ENCODE measurements around the gene FBL.

DNA sequence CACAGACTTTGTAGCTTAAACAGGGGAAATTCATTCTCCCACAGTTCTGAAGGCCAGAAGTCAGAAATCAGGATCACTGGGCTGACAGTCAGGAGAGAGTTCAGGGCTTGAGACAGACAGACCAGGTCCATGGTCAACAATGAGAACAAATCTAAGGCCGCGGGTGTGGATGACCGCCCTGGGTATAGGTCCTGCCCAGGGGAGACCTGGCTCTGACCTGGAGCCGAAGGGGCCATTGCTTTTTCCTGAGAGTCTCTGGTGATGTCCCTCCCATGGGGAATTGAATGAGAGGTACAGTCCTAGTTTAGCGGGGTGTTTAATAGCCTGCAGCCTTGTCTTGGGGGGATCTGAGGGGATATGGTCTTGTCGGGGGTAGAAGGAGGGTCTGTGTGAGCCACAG lies 25.2 kb upstream of the FBL start:
- no peak for TF ChIP-seq POLR2A (IDR thresholded peaks at IDR 0.05)
- TF ChIP-seq, protein P1, sequence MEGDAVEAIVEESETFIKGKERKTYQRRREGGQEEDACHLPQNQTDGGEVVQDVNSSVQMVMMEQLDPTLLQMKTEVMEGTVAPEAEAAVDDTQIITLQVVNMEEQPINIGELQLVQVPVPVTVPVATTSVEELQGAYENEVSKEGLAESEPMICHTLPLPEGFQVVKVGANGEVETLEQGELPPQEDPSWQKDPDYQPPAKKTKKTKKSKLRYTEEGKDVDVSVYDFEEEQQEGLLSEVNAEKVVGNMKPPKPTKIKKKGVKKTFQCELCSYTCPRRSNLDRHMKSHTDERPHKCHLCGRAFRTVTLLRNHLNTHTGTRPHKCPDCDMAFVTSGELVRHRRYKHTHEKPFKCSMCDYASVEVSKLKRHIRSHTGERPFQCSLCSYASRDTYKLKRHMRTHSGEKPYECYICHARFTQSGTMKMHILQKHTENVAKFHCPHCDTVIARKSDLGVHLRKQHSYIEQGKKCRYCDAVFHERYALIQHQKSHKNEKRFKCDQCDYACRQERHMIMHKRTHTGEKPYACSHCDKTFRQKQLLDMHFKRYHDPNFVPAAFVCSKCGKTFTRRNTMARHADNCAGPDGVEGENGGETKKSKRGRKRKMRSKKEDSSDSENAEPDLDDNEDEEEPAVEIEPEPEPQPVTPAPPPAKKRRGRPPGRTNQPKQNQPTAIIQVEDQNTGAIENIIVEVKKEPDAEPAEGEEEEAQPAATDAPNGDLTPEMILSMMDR (IDR thresholded peaks at IDR 0.05): no peak
